Fibroblast of villous mesenchyme (primary cell): ENCODE data around the gene FUT3. TPM values are rescaled to one million over a fixed set of nuclear protein-coding genes. Genes with fewer than 3 reads are reported as not detected.
A peak's percentile ranks its signal among the peaks of the same experiment; 100 is the strongest.

Experiments
- DNase-seq: peaks from one replicate; pipeline ENCODE4 v3.0.0-alpha.2; 2010; ENCODE audit warnings: low read depth
- H3K4me3 ChIP-seq: 2 replicates; pipeline ENCODE4 v1.5.1; 2011; ENCODE audit warnings: low read depth, mild to moderate bottlenecking, low read length
- CTCF ChIP-seq: IDR thresholded peaks from 2 replicates; pipeline ENCODE4 v1.5.1; 2012; ENCODE audit warnings: low read depth, mild to moderate bottlenecking, low read length; ENCODE audit not compliant: insufficient read depth
- total RNA-seq: library from RNA; depleted of rRNA; stranded (reverse); fragments of >200 nt; gene quantifications from 2 replicates; pipeline ENCODE4 v1.2.3, GENCODE V29; 2012

FUT3 gene
- total RNA-seq, 1 donor: under 0.01 TPM

DNA sequence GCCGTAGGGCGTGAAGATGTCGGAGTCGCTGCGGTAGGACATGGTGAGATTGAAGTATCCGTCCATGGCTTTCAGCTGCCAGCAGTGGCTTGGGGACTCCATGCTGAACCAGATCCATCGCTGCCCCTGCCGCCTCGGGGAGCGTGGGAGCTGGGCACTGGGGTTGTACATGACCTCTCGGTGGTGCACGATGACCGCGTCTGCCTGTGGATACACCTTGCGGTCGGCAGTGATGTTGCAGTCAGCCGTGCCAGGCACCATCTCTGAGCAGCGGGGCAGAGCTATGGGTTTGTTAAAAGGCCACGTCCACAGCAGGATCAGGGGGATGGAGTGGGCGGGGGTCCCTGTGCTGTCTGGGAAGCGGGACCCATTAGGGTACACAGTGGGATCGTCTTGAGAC, 19.2 kb downstream of the FUT3 start:
- no peak for DNase-seq

GRCh38 chr19:5831159-5831558, 20.1 kb downstream of the FUT3 start:
- TF ChIP-seq CTCF: no peak
- no peak for DNase-seq
- H3K4me3 ChIP-seq: no peak overlapping the region

More for the DNA sequence above, 19.2 kb downstream of the FUT3 start:
- no peak for TF ChIP-seq CTCF
- no peak overlapping the region for H3K4me3 ChIP-seq

DNA sequence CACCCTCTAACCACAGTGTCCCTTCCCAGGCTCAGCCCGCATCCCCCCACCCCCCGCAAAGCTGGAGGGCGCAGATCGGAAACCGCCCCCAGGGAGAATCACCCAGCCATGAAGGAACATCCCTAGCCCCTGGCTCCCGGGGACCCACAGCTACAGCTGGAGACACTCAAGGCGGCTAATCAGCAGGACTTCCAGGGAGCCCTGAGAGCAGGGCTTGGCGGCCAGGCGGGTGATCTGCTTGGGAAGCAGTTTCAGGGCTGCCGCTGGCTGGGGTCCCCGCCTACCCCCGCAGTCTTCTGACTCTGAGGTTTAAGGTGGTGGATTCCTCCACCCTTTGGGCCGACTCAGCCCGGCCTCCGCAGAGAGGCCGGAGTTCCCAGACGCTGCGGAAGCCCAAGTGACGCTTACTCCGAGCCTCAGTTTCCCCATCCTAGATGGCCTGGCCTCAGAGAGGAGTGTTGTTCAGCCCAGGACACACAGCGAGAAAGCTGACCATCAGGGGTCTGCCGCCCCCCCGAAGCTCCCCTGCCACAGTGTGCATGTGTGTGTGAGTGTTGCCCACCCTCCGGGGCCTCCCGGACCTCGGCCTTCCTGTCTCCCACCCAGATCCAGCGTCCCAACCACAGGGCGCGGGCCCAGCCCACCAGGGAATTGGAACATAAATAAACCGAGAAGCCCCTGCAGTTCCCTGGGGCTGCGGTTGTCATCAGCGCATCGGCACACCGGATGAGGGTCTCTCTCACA, 21.5 kb downstream of the FUT3 start:
- no peak for DNase-seq
- TF ChIP-seq CTCF: no peak
- H3K4me3 ChIP-seq: peak overlapping the region; percentile 86

GRCh38 chr19:5828661-5829566, 22.3 kb downstream of the FUT3 start:
- peak overlapping the region; percentile 86 for H3K4me3 ChIP-seq
- no peak for TF ChIP-seq CTCF
- peak; percentile 89 for DNase-seq

- TF ChIP-seq CTCF: no peak
- peak overlapping the region; percentile 86 for H3K4me3 ChIP-seq
- DNase-seq: peak; percentile 94
Measured at GRCh38 chr19:5827891-5828660, 23.2 kb downstream of the FUT3 start.

GRCh38 chr19:5827342-5827890, 23.8 kb downstream of the FUT3 start:
- DNase-seq: no peak
- peak overlapping the region; percentile 49 for H3K4me3 ChIP-seq
- no peak for TF ChIP-seq CTCF
